ENCODE results near the gene SOHLH1.
"Not testable (repeated sequence)": the region's sequence is repeated elsewhere in the genome, so short reads cannot be mapped to it uniquely, and the experiment has no call there.

The SOHLH1 gene

DNA sequence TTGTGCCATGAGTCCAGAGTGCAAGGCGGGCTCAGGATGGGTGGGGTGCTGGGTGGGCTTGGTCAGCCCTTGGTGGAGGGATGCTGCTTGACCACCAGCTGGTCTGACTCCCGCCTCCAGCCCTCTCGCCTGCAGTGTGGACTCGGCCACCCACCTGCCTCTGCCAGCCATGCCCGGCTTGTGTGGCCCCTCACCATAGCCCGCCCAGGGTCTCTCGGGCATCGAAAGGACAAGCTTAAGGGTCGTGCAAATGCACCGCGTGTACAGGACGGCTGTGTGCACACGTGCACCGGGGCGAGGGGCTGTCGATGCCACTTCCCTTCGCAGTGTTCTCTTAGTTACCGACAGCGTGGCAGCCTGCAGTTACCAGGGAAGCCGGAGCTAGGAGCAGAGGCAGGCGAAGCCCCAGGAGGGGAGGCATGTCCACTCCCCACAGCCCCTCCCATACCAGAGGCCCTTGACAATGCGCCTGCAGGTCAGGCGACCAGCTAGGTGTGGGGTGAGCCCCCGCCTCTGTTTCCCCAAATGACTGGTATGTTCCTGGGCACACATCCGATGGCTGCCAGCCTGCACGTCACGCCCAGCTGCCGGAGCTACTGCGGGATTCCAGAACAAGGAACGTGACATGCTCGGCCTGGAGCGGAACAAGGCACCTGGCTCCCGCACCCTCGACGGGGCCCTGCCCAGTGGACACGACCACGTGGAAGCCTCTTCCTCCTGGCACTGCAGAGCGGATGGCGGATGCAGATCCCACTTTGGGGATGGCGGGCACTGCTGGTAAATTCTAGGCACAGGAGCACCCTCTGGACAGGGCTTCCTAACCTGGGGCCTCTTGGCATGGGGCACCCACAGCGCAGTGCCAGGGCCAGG is 28.3 kb downstream of the SOHLH1 start:
- H2AFZ ChIP-seq (ENCODE audit: low read depth): no peak overlapping the region
- H3K27ac ChIP-seq: no peak overlapping the region
- no peak overlapping the region for H3K9ac ChIP-seq
- peaks cover 52% of the 10 kb centered on the region for H3K27me3 ChIP-seq (ENCODE audit: insufficient read depth, low read depth)
- no peaks in the 10 kb centered on the region for H4K20me1 ChIP-seq (ENCODE audit: insufficient read depth)
- no peaks in the 10 kb centered on the region for H3K79me2 ChIP-seq (ENCODE audit: insufficient read depth, low read depth)
- no peak overlapping the region for H3K4me3 ChIP-seq (IDR thresholded peaks at IDR 0.05; ENCODE audit: insufficient read depth, low read depth, low read length)
- H3K4me1 ChIP-seq (ENCODE audit: low read depth, poor library complexity, severe bottlenecking): no peaks in the 10 kb centered on the region
- TF ChIP-seq, protein P1, sequence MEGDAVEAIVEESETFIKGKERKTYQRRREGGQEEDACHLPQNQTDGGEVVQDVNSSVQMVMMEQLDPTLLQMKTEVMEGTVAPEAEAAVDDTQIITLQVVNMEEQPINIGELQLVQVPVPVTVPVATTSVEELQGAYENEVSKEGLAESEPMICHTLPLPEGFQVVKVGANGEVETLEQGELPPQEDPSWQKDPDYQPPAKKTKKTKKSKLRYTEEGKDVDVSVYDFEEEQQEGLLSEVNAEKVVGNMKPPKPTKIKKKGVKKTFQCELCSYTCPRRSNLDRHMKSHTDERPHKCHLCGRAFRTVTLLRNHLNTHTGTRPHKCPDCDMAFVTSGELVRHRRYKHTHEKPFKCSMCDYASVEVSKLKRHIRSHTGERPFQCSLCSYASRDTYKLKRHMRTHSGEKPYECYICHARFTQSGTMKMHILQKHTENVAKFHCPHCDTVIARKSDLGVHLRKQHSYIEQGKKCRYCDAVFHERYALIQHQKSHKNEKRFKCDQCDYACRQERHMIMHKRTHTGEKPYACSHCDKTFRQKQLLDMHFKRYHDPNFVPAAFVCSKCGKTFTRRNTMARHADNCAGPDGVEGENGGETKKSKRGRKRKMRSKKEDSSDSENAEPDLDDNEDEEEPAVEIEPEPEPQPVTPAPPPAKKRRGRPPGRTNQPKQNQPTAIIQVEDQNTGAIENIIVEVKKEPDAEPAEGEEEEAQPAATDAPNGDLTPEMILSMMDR (conservative IDR thresholded peaks at IDR 0.05; ENCODE audit: low read depth, low read length): no peak
- no peaks in the 10 kb centered on the region for H3K36me3 ChIP-seq (ENCODE audit: insufficient read depth)
- H3K4me2 ChIP-seq: no peak overlapping the region

DNA sequence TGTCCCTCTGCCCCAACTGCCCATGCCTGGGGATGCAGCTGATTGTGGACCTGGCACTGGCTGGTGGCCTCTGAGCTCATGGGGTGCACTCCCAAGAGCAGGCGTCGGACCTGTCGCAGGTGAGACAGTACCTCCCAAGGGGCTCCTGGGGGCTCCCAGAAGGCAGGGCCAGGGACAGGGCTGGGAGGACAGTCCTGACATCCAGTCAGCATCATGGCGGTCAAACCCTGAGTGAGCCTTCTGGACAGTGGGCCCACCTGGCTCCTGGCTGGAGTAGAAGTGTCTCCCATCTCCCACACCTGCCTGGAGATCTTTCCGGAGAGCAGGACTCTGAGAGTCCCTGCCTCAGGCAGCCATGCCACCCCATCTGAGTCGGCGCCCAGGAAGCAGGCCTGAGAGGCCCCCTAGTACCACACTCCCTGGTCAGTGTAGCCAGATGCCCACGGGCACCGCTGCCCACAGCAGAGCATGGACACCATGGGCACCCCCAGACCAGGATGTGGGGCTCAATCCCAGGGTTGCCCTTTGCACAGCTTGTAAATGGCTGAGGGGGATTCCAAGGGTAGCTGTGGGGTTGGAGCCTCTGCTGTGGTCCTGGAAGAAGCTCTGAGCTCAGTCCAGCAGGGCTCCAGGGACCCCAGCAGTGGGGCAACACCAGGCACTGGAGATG is 29.5 kb downstream of the SOHLH1 start:
- H3K4me2 ChIP-seq: no peak overlapping the region
- no peak overlapping the region for H3K9ac ChIP-seq
- H3K79me2 ChIP-seq (ENCODE audit: insufficient read depth, low read depth): no peaks in the 10 kb centered on the region
- H4K20me1 ChIP-seq (ENCODE audit: insufficient read depth): no peaks in the 10 kb centered on the region
- H2AFZ ChIP-seq (ENCODE audit: low read depth): no peak overlapping the region
- H3K4me3 ChIP-seq (IDR thresholded peaks at IDR 0.05; ENCODE audit: insufficient read depth, low read depth, low read length): no peak overlapping the region
- no peaks in the 10 kb centered on the region for H3K4me1 ChIP-seq (ENCODE audit: low read depth, poor library complexity, severe bottlenecking)
- TF ChIP-seq, protein P1 (conservative IDR thresholded peaks at IDR 0.05; ENCODE audit: low read depth, low read length): no peak
- peaks cover 49% of the 10 kb centered on the region for H3K27me3 ChIP-seq (ENCODE audit: insufficient read depth, low read depth)
- H3K36me3 ChIP-seq (ENCODE audit: insufficient read depth): no peaks in the 10 kb centered on the region
- H3K27ac ChIP-seq: no peak overlapping the region

DNA sequence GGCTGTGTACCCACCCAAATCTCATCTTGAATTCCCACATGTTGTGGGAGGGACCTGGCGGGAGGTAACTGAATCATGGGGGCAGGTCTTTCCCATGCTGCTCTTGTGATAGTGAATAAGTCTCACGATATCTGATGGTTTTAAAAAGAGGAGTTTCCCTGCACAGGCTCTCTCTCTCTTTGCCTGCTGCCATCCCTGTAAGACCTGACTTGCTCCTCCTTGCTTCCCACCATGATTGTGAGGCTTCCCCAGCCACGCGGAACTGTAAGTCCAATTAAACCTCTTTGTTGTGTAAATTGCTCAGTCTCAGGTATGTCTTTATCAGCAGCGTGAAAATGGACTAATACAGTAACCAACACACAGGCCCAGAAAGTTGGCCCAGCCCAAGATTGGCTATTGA is 30.3 kb downstream of the SOHLH1 start:
- H3K79me2 ChIP-seq (ENCODE audit: insufficient read depth, low read depth); H2AFZ ChIP-seq (ENCODE audit: low read depth); H3K27ac ChIP-seq; H3K4me2 ChIP-seq; H4K20me1 ChIP-seq (ENCODE audit: insufficient read depth); H3K9ac ChIP-seq; H3K4me3 ChIP-seq (IDR thresholded peaks at IDR 0.05; ENCODE audit: insufficient read depth, low read depth, low read length); H3K36me3 ChIP-seq (ENCODE audit: insufficient read depth); H3K4me1 ChIP-seq (ENCODE audit: low read depth, poor library complexity, severe bottlenecking): not testable (repeated sequence)
- H3K27me3 ChIP-seq (ENCODE audit: insufficient read depth, low read depth): peaks cover 48% of the 10 kb centered on the region

DNA sequence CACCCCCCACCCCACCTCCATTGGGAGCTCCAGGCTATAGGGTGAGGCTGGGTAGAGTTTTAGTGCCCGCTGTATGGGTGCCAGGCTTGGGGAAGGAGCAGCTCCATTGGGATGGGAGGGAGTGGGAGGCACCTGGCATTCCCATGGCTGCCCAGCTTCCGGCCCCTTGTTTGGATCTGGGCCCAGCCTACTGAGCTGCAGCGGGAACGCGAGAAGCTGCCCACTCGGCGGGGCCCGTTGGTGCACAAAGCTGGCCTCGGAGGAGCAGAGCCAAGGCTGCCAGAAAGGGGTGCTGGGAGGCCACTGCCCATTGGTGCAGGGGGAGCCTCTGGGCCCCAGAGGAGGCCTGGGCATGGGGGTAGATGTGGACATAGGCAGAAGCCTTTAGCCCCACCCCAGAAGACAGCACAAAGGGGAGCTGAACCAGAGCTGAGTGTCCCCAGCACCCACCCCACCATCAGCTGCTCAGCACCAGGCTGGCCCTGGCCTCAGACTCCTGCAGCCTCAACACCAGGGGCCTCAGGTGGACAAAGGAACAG is 31.7 kb downstream of the SOHLH1 start:
- Histone ChIP-seq H3K36me3 (ENCODE audit: insufficient read depth) (no peaks in the 10 kb centered on the region), H3K79me2 (ENCODE audit: insufficient read depth, low read depth) (no peaks in the 10 kb centered on the region), H3K27ac (no peak overlapping the region), H3K27me3 (ENCODE audit: insufficient read depth, low read depth) (peaks cover 45% of the 10 kb centered on the region), H3K4me2 (no peak overlapping the region), H3K4me3 (IDR thresholded peaks at IDR 0.05; ENCODE audit: insufficient read depth, low read depth, low read length) (no peak overlapping the region), H4K20me1 (ENCODE audit: insufficient read depth) (no peaks in the 10 kb centered on the region), H3K4me1 (ENCODE audit: low read depth, poor library complexity, severe bottlenecking) (no peaks in the 10 kb centered on the region), H2AFZ (ENCODE audit: low read depth) (no peak overlapping the region), H3K9ac (no peak overlapping the region)
- TF ChIP-seq, protein P1 (conservative IDR thresholded peaks at IDR 0.05; ENCODE audit: low read depth, low read length): no peak

Data from KMS-11 (cell line).